ENCODE measurements around the gene WWP2.

Gene WWP2

DNA sequence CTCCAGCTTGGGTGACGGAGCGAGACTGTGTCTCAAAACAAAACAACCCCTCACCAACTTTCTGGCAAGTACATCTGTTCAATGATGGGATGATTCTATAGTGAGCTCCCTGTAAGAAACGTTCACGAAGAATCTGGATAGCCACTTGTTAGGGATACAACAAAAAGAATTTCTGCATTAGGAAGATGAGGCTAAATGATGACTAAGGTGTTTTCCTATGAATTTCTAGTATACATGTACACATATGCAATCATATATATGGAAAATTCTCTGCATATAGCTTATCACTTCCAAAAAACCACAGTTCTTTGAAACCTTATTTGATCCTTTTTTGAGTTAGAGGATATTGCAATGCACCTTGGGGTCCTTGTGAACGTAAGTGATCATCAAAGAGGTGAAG is 124.6 kb downstream of the WWP2 start:
- no peak overlapping the region for H3K27ac ChIP-seq (ENCODE audit: extremely low read depth, low read depth, low read length)
- 0 out of 2 replicates have a peak, but pooled peaks cover 4% of the 10 kb centered on the region for H3K4me1 ChIP-seq (ENCODE audit: control insufficient read depth, insufficient read depth, low read length)
- H3K9me3 ChIP-seq (ENCODE audit: control insufficient read depth, insufficient read depth, low read depth, low read length), result no peaks in the 10 kb centered on the region
- TF ChIP-seq ZNF146 (tag by site-specific recombination; IDR thresholded peaks at IDR 0.05) (no peak), ZNF561 (tag by site-specific recombination; IDR thresholded peaks at IDR 0.05; ENCODE audit: borderline replicate concordance) (no peak), ZNF274 (IDR thresholded peaks at IDR 0.05; ENCODE audit: low read length) (no peak), ZNF274 (tag by site-specific recombination; IDR thresholded peaks at IDR 0.05; ENCODE audit: borderline replicate concordance) (no peak), ZNF350 (tag by site-specific recombination; IDR thresholded peaks at IDR 0.05) (no peak), ZNF324 (tag by site-specific recombination; IDR thresholded peaks at IDR 0.05) (no peak), ZSCAN30 (tag by site-specific recombination; IDR thresholded peaks at IDR 0.05) (no peak), ZNF610 (tag by site-specific recombination; IDR thresholded peaks at IDR 0.05; ENCODE audit: borderline replicate concordance) (no peak), MZF1 (tag by site-specific recombination; IDR thresholded peaks at IDR 0.05; ENCODE audit: borderline replicate concordance) (no peak), ZNF843 (tag by site-specific recombination; IDR thresholded peaks at IDR 0.05) (no peak), ZNF133 (tag by site-specific recombination; IDR thresholded peaks at IDR 0.05) (no peak)
- H3K36me3 ChIP-seq (ENCODE audit: control insufficient read depth in 2 of 2, insufficient read depth in 1 of 2, low read length in 2 of 2), result peaks cover 0 to 12% of the 10 kb centered on the region in 2 experiments; a peak in 2 of 3 replicates
- no peak overlapping the region for H3K4me3 ChIP-seq (ENCODE audit: low read depth, low read length)
- ChIA-PET CTCF (interaction anchor here (0.6 kb wide), 1 partner anchor 80 kb away, joined by 4 read pairs; no protein-coding TSS in a partner anchor), POLR2A (no interaction called here)

DNA sequence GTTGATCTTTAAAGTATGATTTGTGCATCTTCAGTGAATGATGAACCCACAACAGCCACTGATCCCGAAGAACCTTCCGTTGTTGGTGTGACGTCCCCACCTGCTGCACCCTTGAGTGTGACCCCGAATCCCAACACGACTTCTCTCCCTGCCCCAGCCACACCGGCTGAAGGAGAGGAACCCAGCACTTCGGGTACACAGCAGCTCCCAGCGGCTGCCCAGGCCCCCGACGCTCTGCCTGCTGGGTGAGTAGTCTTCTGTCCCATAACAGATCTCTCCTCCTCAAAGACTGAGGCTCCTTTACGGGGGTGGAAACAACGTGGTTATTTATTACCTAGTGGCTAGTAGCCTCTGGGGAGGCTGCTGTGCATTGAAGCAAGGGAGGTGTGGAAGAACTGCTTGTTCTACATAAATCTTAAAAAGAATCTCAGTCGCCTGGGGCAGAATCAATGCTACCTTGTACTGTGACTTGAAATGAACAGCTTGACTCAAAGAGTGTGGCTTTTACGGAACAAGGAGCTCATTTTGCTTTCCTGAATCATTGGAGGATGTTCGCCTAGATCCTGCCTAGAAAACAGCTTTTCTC is 126.0 kb downstream of the WWP2 start:
- ChIA-PET CTCF (interaction anchor here (0.5 kb wide), 1 partner anchor 1424 kb away, joined by 3 read pairs; no protein-coding TSS in a partner anchor), POLR2A (no interaction called here)
- TF ChIP-seq FEZF1 (tag by site-specific recombination; IDR thresholded peaks at IDR 0.05), result 0 out of 2 replicates have a peak, but pooled peaks have one; percentile 18
- TF ChIP-seq SALL2 (tag by site-specific recombination; IDR thresholded peaks at IDR 0.05; ENCODE audit: borderline replicate concordance), result no peak
- H3K4me1 ChIP-seq (ENCODE audit: control insufficient read depth, insufficient read depth, low read length), result 0 out of 2 replicates have a peak, but pooled peaks cover 4% of the 10 kb centered on the region
- H3K27ac ChIP-seq (ENCODE audit: extremely low read depth, low read depth, low read length), result no peak overlapping the region
- H3K4me3 ChIP-seq (ENCODE audit: low read depth, low read length), result no peak overlapping the region
- H3K9me3 ChIP-seq (ENCODE audit: control insufficient read depth, insufficient read depth, low read depth, low read length), result no peaks in the 10 kb centered on the region
- H3K36me3 ChIP-seq (ENCODE audit: control insufficient read depth in 2 of 2, insufficient read depth in 1 of 2, low read length in 2 of 2), result peaks cover 0 to 12% of the 10 kb centered on the region in 2 experiments; a peak in 2 of 3 replicates

DNA sequence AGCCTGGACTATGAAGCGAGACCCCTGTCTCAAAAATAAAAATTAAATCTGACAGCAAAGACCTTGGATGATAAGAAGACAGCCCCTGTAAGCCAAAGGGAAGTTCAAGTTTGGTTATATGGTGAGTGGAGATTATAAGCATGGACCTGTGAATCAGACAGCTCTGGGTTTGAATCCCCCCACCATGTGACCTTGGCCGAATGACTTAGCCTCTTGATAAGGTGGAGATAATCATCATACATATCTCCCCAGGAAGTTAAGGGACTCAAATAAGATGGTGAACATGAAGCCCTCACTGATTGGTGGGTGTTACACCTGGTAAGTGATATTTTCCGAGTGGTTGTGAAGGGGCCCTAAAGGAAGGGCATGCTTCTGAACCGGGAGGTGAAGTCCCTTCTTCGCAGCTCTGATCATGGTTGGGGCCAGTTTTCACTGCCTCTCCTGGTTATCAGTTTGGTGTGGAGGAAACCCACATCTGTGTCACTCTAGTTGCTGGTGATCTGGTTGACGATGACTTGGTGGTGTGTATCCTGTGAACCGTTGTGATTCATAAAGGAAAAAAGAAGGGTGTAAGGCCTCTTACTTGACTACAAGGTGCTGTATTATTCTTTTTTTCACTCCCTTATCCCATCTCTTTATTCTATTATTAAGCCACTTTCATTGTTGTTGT is 127.3 kb downstream of the WWP2 start:
- H3K9me3 ChIP-seq (ENCODE audit: control insufficient read depth, insufficient read depth, low read depth, low read length), result no peaks in the 10 kb centered on the region
- peaks cover 0 to 12% of the 10 kb centered on the region in 2 experiments; a peak in 2 of 3 replicates for H3K36me3 ChIP-seq (ENCODE audit: control insufficient read depth in 2 of 2, insufficient read depth in 1 of 2, low read length in 2 of 2)
- 0 out of 2 replicates have a peak, but pooled peaks cover 4% of the 10 kb centered on the region for H3K4me1 ChIP-seq (ENCODE audit: control insufficient read depth, insufficient read depth, low read length)
- no peak overlapping the region for H3K27ac ChIP-seq (ENCODE audit: extremely low read depth, low read depth, low read length)
- no peak overlapping the region for H3K4me3 ChIP-seq (ENCODE audit: low read depth, low read length)
- TF ChIP-seq ZNF341 (tag by site-specific recombination; IDR thresholded peaks at IDR 0.05; ENCODE audit: low read depth) (no peak), ZNF274 (IDR thresholded peaks at IDR 0.05; ENCODE audit: low read length) (no peak), ZNF274 (tag by site-specific recombination; IDR thresholded peaks at IDR 0.05; ENCODE audit: borderline replicate concordance) (no peak), ZNF791 (tag by site-specific recombination; IDR thresholded peaks at IDR 0.05) (no peak), GLIS1 (tag by site-specific recombination; IDR thresholded peaks at IDR 0.05) (no peak), ZNF664 (tag by site-specific recombination; IDR thresholded peaks at IDR 0.05) (no peak), YY2 (tag by site-specific recombination; IDR thresholded peaks at IDR 0.05) (no peak)
- TF ChIP-seq, protein P1, sequence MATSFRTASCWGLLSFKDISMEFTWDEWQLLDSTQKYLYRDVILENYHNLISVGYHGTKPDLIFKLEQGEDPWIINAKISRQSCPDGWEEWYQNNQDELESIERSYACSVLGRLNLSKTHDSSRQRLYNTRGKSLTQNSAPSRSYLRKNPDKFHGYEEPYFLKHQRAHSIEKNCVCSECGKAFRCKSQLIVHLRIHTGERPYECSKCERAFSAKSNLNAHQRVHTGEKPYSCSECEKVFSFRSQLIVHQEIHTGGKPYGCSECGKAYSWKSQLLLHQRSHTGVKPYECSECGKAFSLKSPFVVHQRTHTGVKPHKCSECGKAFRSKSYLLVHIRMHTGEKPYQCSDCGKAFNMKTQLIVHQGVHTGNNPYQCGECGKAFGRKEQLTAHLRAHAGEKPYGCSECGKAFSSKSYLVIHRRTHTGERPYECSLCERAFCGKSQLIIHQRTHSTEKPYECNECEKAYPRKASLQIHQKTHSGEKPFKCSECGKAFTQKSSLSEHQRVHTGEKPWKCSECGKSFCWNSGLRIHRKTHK (tag by site-specific recombination; IDR thresholded peaks at IDR 0.05), result no peak
- CTCF ChIA-PET, result interaction anchor here (0.6 to 0.9 kb wide), 4 partner anchors 40 to 1391 kb away, joined by 3 to 7 read pairs (median 3); no protein-coding TSS in a partner anchor
- POLR2A ChIA-PET, result no interaction called here

Measured in HEK293 (cell line).